Suprapubic skin (tissue), 4 donors: Measurements from ENCODE around the gene SSTR3. TPM values are rescaled to one million over a fixed set of nuclear protein-coding genes. Genes with fewer than 3 reads are reported as not detected.

ENCODE experiments used
- DNase-seq, 2 donors: peaks; one replicate each; pipeline ENCODE4 v3.0.0-alpha.2; 2019; ENCODE audit warnings: low spot score in 2 of 2
- H3K27ac ChIP-seq: fragments of 200-600 bp; sonication (generic); one replicate; pipeline ENCODE4 v1.5.1; 2019
- H3K27me3 ChIP-seq: fragments of 200-600 bp; sonication (generic); one replicate; pipeline ENCODE4 v1.5.1; 2019
- H3K36me3 ChIP-seq: fragments of 200-600 bp; sonication (generic); one replicate; pipeline ENCODE4 v1.5.1; 2019
- H3K4me1 ChIP-seq: fragments of 200-600 bp; sonication (generic); one replicate; pipeline ENCODE4 v1.5.1; 2019
- H3K4me3 ChIP-seq: fragments of 200-600 bp; sonication (generic); one replicate; pipeline ENCODE4 v1.5.1; 2019; ENCODE audit warnings: mild to moderate bottlenecking
- H3K9me3 ChIP-seq: fragments of 200-600 bp; sonication (generic); one replicate; pipeline ENCODE4 v1.5.1; 2019
- EP300 ChIP-seq: sonication (generic); formaldehyde crosslinking; IDR thresholded peaks from one replicate; pipeline ENCODE4 v1.6.1; 2017; ENCODE audit warnings: antibody characterized with exemption
- POLR2A ChIP-seq, 2 donors: fragments of 450-650 bp; IDR thresholded peaks; one replicate each; pipeline ENCODE4 v1.6.1; 2017; ENCODE audit warnings: antibody characterized with exemption in 2 of 2, mild to moderate bottlenecking in 2 of 2, moderate library complexity in 2 of 2
- POLR2AphosphoS5 ChIP-seq, 3 donors: sonication (generic); formaldehyde crosslinking; IDR thresholded peaks; one replicate each; pipeline ENCODE4 v1.6.1; 2017; ENCODE audit warnings: antibody characterized with exemption in 3 of 3
- WGBS: methylation state at CpG from one replicate; pipeline ENCODE4 v1.1.5; 2018; 5-methylcytosine and 5-hydroxymethylcytosine counted together
- total RNA-seq, 4 donors: library from RNA; depleted of rRNA; stranded (reverse); fragments of >200 nt; gene quantifications; one replicate each; pipeline ENCODE4 v1.1.0, GENCODE V29; 2016
- TF ChIP-seq, protein P1 (sequence below), 2 donors: fragments of 200-600 bp in 1 of 2; fragments of 450-650 bp in 1 of 2; sonication (generic) in 1 of 2; IDR thresholded peaks; one replicate each; pipeline ENCODE4 v1.5.1; 2016 to 2019; ENCODE audit warnings: antibody characterized with exemption in 2 of 2, mild to moderate bottlenecking in 1 of 2, moderate library complexity in 1 of 2

Gene SSTR3
- total RNA-seq, 4 donors from 2014 or later: not detected

DNA sequence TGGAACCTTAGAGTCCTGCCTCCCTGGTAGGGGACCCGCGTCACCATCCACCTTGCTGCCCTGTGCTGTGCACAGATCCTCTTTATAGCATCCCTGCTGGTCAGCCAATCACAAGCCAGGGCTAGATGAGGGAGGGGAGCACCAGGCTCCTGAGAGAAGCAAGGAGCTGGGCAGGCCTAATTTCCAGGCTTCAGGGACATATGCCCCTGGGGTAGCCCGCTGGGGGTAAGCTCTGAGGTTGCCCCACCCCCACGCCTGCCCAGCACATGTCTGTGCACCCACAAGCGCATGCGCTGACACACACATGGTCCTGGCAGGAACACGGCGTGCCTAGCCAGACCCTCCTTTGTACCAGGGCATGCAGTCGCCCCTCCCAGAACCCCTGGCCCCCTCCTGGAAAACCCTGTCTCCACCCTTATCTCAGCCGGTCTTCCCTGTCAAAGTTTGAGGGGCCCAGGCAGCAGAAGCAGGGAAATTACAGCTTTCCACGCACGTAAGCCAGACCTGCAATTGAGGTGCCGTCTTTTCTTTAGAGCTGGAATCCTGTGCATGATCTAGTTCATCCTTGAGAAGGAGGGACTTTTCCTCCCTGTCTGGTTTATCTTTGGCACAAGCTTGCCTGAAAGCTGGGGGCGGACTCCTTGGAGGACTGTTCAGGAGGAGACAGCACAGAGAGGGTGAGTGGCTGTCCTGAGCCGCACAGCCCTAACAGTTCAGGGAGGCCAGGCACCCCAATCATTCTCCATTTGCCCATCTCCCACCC lies 2.1 kb downstream of the SSTR3 start:
- 54% methylated on average over 11 of the region's 15 CpGs for WGBS
- peak; percentile 37 to 58 for DNase-seq
- Histone ChIP-seq H3K9me3 (no peaks in the 10 kb centered on the region), H3K27me3 (peaks cover 26% of the 10 kb centered on the region), H3K4me1 (peaks cover 4% of the 10 kb centered on the region), H3K4me3 (no peak overlapping the region), H3K36me3 (no peaks in the 10 kb centered on the region), H3K27ac (no peak overlapping the region)
- TF ChIP-seq POLR2A (IDR thresholded peaks at IDR 0.05) (no peak), POLR2AphosphoS5 (IDR thresholded peaks at IDR 0.05) (no peak), EP300 (no peak)
- TF ChIP-seq, protein P1, sequence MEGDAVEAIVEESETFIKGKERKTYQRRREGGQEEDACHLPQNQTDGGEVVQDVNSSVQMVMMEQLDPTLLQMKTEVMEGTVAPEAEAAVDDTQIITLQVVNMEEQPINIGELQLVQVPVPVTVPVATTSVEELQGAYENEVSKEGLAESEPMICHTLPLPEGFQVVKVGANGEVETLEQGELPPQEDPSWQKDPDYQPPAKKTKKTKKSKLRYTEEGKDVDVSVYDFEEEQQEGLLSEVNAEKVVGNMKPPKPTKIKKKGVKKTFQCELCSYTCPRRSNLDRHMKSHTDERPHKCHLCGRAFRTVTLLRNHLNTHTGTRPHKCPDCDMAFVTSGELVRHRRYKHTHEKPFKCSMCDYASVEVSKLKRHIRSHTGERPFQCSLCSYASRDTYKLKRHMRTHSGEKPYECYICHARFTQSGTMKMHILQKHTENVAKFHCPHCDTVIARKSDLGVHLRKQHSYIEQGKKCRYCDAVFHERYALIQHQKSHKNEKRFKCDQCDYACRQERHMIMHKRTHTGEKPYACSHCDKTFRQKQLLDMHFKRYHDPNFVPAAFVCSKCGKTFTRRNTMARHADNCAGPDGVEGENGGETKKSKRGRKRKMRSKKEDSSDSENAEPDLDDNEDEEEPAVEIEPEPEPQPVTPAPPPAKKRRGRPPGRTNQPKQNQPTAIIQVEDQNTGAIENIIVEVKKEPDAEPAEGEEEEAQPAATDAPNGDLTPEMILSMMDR (IDR thresholded peaks at IDR 0.05): no peak

DNA sequence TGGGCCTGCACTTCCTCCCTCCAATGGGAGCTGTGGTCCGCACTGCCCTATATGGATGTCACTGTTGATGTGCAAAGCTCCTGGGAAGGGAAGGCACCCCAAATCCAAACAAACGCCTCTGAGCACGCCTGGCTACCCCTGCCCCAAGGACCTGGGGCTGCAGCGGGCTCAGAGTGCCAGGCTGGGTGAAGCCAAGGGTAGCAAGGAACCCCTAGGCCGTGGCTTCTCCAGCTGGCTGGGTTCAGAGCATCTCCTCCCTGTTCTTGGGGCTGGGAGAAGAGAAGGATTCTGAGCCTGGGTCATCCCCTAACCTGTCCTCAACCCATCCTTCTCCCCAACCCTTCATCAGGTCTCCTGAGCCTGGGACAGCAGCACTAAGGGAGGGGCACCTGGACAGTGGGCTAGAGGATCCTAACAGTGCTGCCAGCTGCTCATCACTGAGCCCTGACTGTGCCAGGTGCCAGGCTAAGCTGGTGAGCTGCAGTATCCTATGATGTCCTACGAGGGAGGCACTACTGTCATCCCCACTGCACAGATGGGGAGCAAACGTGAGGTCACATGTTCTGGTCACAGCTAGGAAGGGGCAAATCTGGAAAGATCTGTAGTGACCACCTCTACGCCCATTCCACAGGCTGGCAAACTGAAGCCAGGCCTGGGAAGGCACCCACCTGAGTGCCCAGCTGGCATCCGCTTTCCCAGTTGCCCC lies 3.0 kb downstream of the SSTR3 start:
- no peaks in the 10 kb centered on the region for H3K36me3 ChIP-seq
- no peaks in the 10 kb centered on the region for H3K9me3 ChIP-seq
- peaks cover 21% of the 10 kb centered on the region for H3K27me3 ChIP-seq
- no peak overlapping the region for H3K27ac ChIP-seq
- peak; percentile 46 to 61 for DNase-seq
- TF ChIP-seq POLR2AphosphoS5 (IDR thresholded peaks at IDR 0.05): no peak
- TF ChIP-seq, protein P1 (IDR thresholded peaks at IDR 0.05): no peak
- no peak overlapping the region for H3K4me3 ChIP-seq
- 86% methylated on average over 7 of the region's 9 CpGs for WGBS
- H3K4me1 ChIP-seq: peaks cover 4% of the 10 kb centered on the region

DNA sequence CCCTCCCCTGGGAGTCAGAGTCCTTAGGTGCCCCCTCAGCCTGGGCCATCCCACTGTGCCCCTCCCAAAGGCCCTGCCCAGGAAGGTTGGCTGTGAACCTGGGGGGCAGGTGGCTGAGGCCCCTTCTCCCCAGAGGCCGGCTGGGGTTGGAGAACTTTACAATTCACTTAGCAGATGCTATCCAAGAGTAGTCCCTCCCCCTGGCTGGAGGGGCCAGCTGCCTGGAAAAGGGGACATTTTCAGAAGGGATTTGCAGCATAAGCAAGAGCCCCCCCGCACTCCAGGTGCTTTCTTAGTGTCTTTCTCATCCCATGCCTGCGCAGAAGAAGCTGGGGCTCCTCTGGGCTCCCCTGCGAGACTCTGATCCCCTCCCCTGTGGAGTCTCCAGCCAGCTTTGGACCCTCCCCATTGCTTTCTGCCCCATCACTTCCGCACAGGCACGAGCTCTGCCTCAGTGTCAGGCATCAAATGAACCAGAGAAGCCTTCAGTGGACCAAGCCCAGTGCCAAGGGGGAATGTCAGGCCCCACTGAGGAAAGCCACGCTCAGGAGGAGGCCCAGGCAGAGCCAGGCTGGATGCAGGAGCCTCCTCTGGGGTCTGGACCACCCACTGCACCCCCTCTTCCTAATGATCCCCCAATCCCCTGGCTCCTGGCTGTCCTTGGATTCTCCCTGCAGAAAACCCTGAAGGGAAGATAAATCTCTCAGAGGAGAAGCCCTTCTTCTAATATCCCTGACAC lies 3.7 kb downstream of the SSTR3 start:
- DNase-seq: peak; percentile 44 to 69
- Histone ChIP-seq H3K9me3 (no peaks in the 10 kb centered on the region), H3K27ac (no peak overlapping the region), H3K27me3 (peaks cover 21% of the 10 kb centered on the region), H3K36me3 (no peaks in the 10 kb centered on the region), H3K4me1 (peaks cover 4% of the 10 kb centered on the region), H3K4me3 (no peak overlapping the region)
- WGBS: 90% methylated on average over 7 of the region's 7 CpGs
- TF ChIP-seq, protein P1 (IDR thresholded peaks at IDR 0.05): no peak
- TF ChIP-seq EP300 (no peak), POLR2AphosphoS5 (IDR thresholded peaks at IDR 0.05) (no peak), POLR2A (IDR thresholded peaks at IDR 0.05) (no peak)

DNA sequence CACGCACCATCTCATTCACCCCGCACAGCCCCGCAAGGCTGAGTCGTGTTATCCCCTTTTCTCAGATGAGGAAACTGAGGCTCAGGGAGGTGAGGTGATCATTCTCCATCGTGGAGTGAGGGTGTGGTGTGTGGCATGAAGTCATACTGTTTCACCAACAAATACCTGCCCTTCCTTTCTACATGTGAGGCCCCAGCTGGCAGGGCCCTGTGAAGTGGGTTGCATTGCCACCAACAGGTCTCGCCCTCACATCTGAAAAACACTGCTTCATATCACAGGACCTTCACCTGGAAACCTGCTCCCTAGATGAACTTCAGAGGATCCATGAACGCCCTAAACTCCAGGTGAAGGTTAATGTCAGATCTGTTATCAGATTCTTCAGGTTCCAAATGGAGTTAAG lies 4.3 kb downstream of the SSTR3 start:
- DNase-seq: peak; percentile 35 to 52

More for the DNA sequence above, 4.3 kb downstream of the SSTR3 start:
- no peak overlapping the region for H3K4me3 ChIP-seq
- H3K27me3 ChIP-seq: peaks cover 21% of the 10 kb centered on the region
- TF ChIP-seq EP300: no peak
- TF ChIP-seq, protein P1 (IDR thresholded peaks at IDR 0.05): no peak
- TF ChIP-seq POLR2AphosphoS5 (IDR thresholded peaks at IDR 0.05): no peak
- TF ChIP-seq POLR2A (IDR thresholded peaks at IDR 0.05): no peak
- H3K36me3 ChIP-seq: no peaks in the 10 kb centered on the region
- peaks cover 4% of the 10 kb centered on the region for H3K4me1 ChIP-seq
- H3K27ac ChIP-seq: no peak overlapping the region
- H3K9me3 ChIP-seq: no peaks in the 10 kb centered on the region
- 86% methylated on average over 6 of the region's 7 CpGs for WGBS
